ENCODE results near the gene SPATS2L. TPM values are rescaled to one million over a fixed set of nuclear protein-coding genes. Genes with fewer than 3 reads are reported as not detected.

Gene SPATS2L
- total and polyA plus RNA-seq, 2 of the 13 experiments (the other 11 are each of a cell fraction or from before 2014, with no cell fraction given): 154 to 212 TPM

DNA sequence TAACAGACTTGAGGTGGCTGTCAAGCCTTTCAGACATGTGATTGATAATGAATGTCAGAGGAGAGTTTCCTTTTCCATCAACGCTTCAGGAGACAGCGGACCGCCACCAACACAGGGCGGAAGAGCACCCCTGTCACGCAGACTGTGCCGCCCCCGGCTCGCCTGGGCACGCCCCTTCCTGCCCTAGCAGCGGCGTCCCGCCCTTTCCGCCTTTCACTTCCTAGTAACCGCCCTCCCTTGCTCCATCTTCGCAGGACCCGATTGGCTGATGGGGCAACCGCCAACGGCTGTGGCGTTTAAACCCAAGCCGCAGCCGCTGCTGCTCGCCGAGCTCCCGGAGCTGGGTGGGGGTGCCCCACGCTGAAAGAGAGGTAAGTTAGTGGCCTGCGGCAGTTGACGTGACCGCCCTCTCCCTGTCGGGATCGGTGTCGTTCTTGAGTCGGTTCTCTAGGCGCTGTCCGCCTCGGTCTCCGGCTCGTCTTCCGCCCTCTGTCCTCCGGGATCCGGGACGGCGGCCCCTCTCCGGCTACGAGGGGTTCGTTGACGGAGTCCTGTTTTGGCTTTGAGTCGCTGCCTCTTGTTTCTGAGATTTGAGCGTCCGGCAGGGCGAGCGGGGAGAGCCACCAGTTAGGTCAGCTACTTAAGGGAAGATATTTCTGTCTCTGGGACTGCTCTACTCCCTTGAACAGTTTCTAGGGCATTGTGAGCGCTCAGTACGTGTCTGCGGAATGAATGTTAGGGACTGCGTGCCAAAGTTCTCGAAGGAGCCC, 219.6 kb downstream of the SPATS2L start, which contains the start of gene SGO2 (continued):
- TF ChIP-seq CAMTA2 (CRISPR knock-in tag; IDR thresholded peaks at IDR 0.05; ENCODE audit: borderline replicate concordance) (0 out of 2 replicates have a peak, but pooled peaks have one; percentile 76), SCMH1 (CRISPR knock-in tag; IDR thresholded peaks at IDR 0.05; ENCODE audit: borderline replicate concordance) (no peak), SETDB1 (CRISPR knock-in tag; IDR thresholded peaks at IDR 0.05; ENCODE audit: borderline replicate concordance) (no peak), PPARG (CRISPR knock-in tag; conservative IDR thresholded peaks at IDR 0.05) (peak; percentile 68), ZFP82 (CRISPR knock-in tag; IDR thresholded peaks at IDR 0.05; ENCODE audit: borderline replicate concordance) (no peak), ZNF775 (CRISPR knock-in tag; IDR thresholded peaks at IDR 0.05; ENCODE audit: borderline replicate concordance) (no peak; the same call in 1 of the 2 replicates), ETV6 (CRISPR knock-in tag; conservative IDR thresholded peaks at IDR 0.05) (peak; percentile 22; the same call in 1 of the 2 replicates), FLYWCH1 (CRISPR knock-in tag; IDR thresholded peaks at IDR 0.05) (no peak), NR1H2 (CRISPR knock-in tag; IDR thresholded peaks at IDR 0.05; ENCODE audit: borderline replicate concordance, low read depth) (no peak), MIXL1 (CRISPR knock-in tag; IDR thresholded peaks at IDR 0.05) (peak; percentile 66; the same call in 1 of the 2 replicates), ONECUT2 (CRISPR knock-in tag; IDR thresholded peaks at IDR 0.05) (no peak), ZNF180 (CRISPR knock-in tag; IDR thresholded peaks at IDR 0.05; ENCODE audit: borderline replicate concordance, low read depth) (no peak), SMARCE1 (IDR thresholded peaks at IDR 0.05; ENCODE audit: borderline replicate concordance) (no peak), KDM2A (CRISPR knock-in tag; IDR thresholded peaks at IDR 0.05; ENCODE audit: borderline replicate concordance, low read depth) (peak; percentile 94), ZNF550 (CRISPR knock-in tag; IDR thresholded peaks at IDR 0.05; ENCODE audit: borderline replicate concordance) (0 out of 2 replicates have a peak, but pooled peaks have one; percentile 33), ZNF354B (CRISPR knock-in tag; IDR thresholded peaks at IDR 0.05) (peak; percentile 80), CCAR2 (optimal IDR thresholded peaks at IDR 0.05; ENCODE audit: low read depth, low read length) (no peak), ZNF10 (CRISPR knock-in tag; IDR thresholded peaks at IDR 0.05; ENCODE audit: borderline replicate concordance, low read depth) (no peak), NFATC3 (CRISPR knock-in tag; IDR thresholded peaks at IDR 0.05) (no peak)
- TF ChIP-seq, protein P1, sequence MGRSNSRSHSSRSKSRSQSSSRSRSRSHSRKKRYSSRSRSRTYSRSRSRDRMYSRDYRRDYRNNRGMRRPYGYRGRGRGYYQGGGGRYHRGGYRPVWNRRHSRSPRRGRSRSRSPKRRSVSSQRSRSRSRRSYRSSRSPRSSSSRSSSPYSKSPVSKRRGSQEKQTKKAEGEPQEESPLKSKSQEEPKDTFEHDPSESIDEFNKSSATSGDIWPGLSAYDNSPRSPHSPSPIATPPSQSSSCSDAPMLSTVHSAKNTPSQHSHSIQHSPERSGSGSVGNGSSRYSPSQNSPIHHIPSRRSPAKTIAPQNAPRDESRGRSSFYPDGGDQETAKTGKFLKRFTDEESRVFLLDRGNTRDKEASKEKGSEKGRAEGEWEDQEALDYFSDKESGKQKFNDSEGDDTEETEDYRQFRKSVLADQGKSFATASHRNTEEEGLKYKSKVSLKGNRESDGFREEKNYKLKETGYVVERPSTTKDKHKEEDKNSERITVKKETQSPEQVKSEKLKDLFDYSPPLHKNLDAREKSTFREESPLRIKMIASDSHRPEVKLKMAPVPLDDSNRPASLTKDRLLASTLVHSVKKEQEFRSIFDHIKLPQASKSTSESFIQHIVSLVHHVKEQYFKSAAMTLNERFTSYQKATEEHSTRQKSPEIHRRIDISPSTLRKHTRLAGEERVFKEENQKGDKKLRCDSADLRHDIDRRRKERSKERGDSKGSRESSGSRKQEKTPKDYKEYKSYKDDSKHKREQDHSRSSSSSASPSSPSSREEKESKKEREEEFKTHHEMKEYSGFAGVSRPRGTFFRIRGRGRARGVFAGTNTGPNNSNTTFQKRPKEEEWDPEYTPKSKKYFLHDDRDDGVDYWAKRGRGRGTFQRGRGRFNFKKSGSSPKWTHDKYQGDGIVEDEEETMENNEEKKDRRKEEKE (IDR thresholded peaks at IDR 0.05): no peak
- TF ChIP-seq, protein P2, sequence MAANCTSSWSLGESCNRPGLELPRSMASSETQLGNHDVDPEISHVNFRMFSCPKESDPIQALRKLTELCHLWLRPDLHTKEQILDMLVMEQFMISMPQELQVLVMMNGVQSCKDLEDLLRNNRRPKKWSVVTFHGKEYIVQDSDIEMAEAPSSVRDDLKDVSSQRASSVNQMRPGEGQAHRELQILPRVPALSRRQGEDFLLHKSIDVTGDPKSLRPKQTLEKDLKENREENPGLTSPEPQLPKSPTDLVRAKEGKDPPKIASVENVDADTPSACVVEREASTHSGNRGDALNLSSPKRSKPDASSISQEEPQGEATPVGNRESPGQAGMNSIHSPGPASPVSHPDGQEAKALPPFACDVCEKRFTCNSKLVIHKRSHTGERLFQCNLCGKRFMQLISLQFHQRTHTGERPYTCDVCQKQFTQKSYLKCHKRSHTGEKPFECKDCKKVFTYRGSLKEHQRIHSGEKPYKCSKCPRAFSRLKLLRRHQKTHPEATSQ (CRISPR knock-in tag; IDR thresholded peaks at IDR 0.05; ENCODE audit: borderline replicate concordance): peak; percentile 79; the same call in 1 of the 2 replicates
- TF ChIP-seq, protein P3, sequence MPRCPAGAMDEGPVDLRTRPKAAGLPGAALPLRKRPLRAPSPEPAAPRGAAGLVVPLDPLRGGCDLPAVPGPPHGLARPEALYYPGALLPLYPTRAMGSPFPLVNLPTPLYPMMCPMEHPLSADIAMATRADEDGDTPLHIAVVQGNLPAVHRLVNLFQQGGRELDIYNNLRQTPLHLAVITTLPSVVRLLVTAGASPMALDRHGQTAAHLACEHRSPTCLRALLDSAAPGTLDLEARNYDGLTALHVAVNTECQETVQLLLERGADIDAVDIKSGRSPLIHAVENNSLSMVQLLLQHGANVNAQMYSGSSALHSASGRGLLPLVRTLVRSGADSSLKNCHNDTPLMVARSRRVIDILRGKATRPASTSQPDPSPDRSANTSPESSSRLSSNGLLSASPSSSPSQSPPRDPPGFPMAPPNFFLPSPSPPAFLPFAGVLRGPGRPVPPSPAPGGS (CRISPR knock-in tag; IDR thresholded peaks at IDR 0.05): peak; percentile 68
- TF ChIP-seq, protein P4, sequence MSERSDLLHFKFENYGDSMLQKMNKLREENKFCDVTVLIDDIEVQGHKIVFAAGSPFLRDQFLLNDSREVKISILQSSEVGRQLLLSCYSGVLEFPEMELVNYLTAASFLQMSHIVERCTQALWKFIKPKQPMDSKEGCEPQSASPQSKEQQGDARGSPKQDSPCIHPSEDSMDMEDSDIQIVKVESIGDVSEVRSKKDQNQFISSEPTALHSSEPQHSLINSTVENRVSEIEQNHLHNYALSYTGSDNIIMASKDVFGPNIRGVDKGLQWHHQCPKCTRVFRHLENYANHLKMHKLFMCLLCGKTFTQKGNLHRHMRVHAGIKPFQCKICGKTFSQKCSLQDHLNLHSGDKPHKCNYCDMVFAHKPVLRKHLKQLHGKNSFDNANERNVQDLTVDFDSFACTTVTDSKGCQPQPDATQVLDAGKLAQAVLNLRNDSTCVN (CRISPR knock-in tag; IDR thresholded peaks at IDR 0.05; ENCODE audit: borderline replicate concordance): peak; percentile 29; the same call in 1 of the 2 replicates
